GM03348 (cell line): Measurements from ENCODE around the gene FRMPD4.
"Not testable (repeated sequence)": the region's sequence is repeated elsewhere in the genome, so short reads cannot be mapped to it uniquely, and the experiment has no call there.

ENCODE experiments used
- DNase-seq: peaks from one replicate; pipeline ENCODE4 v3.0.0; 2012; ENCODE audit warnings: low spot score

The FRMPD4 gene

DNA sequence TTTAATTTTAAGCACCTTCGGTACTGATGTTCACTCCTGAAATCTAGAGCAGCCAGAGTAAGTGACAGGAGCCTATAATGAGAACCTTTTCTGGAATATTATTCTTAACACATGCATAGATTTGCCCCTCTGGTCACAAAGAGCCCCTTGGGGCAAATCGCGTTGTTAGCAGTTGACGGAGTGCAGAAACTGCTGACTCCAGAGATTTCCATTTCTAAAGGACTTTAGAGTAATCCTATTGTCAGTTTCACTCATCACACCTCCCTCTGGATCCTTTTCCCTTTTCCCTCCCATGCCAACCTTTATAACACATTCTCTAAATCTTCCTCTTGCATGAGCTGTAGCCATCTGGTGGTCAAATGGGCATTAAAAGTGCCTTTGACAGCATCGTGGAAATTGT, 388.0 kb downstream of the FRMPD4 start:
- DNase-seq, result no peak

DNA sequence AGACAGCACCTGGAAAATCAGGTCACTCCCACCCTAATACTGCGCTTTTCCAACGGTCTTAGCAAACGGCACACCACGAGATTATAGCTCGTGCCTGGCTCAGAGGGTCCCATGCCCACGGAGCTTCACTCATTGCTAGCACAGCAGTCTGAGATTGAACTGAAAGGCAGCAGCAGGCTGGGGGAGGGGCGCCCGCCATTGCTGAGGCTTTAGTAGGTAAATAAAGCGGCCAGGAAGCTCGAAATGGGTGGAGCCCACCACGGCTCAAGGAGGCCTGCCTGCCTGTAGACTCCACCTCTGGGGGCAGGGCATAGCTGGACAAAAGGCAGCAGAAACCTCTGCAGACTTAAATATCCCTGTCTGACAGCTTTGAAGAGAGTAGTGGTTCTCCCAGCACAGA, 399.8 kb downstream of the FRMPD4 start:
- not testable (repeated sequence) for DNase-seq

DNA sequence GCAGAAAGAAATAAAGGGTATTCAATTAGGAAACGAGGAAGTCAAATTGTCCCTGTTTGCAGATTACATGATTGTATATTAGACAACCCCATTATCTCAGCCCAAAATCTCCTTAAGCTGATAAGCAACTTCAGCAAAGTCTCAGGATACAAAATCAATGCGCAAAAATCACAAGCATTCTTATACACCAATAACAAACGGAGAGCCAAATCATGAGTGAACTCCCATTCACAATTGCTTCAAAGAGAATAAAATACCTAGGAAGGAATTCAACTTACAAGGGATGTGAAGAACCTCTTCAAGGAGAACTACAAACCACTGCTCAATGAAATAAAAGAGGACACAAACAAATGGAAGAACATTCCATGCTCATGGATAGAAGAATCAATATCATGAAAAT, 404.0 kb downstream of the FRMPD4 start:
- not testable (repeated sequence) for DNase-seq

DNA sequence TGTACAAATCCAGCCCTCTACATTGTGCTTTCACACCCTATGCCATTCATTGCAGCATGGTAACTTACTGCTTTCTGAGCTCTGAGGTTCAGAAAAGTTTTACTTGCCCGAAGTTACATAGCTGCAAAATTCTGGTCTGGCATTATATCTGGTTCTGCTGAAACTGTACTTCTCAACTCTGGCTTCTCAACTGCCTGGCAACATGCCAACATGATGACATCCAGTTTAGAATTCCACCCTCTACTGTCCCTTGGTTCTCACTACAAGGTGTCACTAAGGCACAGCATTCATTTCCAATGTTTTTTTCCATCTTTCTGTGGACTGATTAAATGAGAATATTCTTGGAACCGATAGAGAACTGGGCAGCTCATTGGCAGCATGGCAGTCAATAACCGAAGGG, 410.1 kb downstream of the FRMPD4 start:
- DNase-seq, result no peak

DNA sequence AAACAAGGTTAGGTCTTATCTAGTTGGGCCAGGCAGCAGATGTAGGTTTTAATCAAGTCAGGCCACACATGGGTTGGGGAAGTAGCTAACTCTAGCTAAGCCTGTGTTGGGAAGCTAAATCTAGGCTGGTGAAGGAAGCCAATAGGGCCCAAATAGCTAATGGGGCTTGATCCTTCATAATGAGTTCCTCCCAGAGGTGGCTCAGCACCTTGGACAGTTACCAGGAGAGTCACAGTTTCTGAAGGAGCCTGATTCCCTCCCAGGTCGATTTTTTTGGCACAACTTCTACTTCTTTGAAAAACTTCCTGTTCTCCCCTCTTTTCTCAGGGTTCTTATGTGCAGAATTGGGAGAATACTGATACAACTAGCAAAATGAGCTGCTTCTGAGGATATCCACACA, 410.5 kb downstream of the FRMPD4 start:
- DNase-seq, result peak; percentile 7

DNA sequence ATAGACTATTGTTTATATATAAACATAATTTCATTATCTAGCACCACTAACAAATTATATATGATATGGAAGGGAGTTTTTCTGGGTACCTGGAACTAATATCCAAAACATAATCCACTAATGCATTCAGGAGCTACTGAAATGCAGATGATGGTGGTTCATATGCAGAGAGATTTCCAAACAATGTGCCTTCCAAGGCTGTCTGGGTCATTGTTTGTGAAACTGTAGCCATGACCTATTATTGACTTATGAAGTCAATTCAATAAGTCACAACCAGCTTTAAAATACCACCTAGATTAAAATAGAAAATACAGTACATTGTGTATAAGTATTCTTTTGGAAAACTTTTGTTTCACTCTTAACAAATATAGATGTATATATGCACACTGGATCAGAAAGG, 415.9 kb downstream of the FRMPD4 start:
- DNase-seq, result no peak

DNA sequence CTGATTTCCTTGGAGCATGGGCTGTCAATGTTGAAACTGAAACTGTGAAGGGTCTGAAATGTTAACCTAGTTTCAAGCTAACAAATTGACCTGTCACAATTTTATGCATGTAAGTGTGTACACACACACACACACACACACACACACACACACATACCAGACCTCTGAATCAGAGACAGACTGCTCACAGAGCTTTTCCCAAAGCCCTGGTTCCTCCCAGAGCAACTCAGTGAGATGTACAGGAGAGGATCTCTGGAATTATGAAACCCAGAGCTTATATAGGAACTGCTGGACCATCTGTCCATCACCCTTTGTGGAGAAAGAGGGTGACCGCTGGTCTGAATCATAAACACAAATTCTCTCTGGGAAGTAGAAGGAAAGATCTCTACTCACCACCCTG, 424.8 kb downstream of the FRMPD4 start:
- peak; percentile 15 for DNase-seq

DNA sequence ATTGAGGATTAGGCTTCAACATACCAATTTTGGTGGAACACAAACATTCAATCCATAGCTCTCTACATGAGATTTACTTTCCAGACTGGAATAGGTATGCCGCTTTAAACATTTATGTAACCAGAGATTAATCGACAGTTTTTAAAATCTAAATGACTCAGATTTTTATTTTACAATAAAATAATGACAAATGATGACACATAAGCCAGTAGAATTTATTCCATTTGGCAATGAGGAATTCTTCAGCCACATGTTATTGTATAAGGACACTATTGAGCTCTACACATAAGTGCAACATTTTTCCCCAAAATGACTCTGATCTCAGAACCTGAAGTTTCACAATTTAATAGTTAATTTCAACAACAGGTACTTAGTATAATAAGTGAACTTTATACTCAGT, 425.9 kb downstream of the FRMPD4 start:
- DNase-seq, result no peak

DNA sequence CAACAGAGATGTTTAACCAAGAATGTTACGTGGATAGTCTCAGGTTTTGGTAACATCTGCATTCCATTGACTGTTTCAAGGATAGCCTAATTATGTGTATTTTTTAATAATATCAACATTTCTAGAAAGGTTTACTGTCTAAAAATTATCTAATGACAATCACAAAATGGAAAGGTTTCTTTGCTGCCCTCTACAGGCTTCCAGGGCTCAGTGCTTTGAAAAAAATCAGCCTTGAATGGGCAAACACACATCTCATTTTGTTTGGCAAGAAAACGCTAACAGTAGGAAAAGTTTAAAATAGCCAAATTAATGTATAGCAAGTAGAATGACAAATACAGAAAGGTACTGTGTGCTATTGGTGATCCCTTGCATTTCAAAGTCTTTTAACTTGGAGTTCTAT, 429.6 kb downstream of the FRMPD4 start:
- DNase-seq, result peak; percentile 22

DNA sequence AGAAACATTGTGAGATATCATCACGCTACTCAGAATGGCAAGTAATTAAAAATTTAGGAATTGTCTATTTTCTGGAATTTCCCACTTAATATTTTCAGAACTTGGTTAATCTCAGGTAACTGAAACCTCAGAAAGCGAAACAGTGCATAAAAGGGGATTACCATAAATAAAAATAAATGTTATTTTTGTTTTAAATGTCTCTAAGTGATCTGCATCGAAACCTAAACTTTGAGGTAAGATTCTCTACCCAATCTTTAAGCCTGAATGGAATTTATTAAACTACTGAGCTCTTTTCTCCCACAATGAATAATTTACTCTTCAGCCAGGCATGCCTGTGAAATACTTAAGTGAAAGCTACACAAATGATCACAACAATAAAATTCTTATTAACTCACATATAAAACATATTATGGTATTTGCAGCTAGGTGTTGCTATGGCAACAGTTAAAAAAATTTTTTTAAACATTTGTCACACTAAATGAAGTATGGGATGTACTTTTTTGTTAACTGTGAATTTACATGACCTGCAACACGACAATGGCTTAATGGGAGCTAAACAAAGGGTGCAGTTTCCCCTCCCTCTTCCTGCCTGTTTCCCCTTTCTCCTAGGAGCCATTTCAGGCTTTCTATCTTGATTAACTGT, 432.7 kb downstream of the FRMPD4 start:
- DNase-seq, result no peak

DNA sequence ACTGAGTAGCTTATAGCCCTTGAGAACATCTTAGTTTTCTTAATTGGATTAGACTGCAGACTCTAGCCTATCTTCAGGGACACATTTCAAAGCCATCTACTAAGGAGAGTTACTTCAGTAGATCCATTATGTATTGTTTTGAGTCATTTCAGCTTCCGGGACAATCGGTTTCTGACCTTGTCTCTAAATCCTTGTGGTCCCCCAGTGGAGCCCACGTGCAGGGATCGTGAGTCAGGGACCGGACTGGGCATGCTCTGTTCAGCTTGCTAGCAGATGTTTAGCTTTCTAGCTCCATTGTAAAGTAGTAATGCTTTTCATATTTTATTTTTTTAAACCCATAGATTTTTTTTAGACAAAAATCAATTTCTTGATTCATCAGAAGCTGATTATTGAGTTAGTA, 441.0 kb downstream of the FRMPD4 start:
- peak; percentile 2 for DNase-seq

DNA sequence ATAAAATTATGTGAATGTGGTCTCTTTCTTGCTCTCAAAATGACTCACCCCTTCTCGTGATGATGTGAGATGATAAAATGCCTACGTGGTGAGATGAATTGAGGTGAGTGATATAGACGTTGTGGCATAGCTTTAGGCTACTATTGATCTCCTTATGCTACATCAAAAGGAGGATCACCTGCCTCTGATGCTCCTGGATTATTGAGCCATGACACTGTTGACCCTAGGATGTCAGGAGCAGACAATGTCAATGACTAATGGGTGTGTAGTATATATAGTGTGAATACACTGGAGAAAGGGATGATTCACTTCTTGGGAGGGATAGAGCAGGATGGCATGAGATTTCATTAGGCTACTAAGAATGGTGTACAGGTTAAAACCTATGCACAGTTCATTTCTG, 442.3 kb downstream of the FRMPD4 start:
- DNase-seq, result no peak

DNA sequence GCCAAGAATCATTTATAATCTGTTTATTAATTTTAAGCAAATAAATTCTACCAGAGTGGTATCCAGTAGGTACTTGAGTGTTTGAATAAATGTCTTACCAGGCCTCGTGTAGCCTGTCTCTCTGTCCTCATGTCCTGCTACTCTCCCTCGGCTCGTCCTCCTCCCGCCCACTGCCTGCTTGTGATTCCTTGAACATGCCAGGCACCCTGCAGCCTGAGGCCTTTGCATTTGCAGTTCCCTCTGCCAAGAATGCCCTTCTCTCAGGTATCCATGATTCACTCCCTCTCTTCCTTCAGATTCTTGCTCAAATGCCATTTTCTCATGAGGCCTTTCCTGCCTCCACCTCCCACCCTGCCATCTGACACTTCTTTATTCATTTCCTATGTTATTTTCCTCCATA, 443.3 kb downstream of the FRMPD4 start:
- no peak for DNase-seq

DNA sequence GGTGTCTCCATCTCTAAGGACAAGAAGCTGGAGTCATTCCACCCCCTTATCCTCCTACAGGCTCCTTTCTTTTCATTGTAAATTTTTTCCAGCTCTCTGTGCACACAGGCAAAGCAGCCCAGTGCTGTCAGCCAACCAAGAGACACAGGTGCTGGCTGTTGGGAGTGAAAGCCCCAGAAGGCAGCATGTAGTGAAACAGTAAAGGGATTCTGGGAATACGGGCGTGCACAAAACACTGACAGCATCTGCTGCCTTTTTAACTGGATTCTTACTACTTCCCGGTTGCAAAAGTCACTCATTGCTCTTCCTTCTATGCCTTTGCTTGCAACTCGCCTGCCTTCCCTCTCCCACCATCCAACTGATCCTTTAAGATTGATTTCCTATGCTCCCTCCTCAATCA, 444.4 kb downstream of the FRMPD4 start:
- DNase-seq, result no peak

DNA sequence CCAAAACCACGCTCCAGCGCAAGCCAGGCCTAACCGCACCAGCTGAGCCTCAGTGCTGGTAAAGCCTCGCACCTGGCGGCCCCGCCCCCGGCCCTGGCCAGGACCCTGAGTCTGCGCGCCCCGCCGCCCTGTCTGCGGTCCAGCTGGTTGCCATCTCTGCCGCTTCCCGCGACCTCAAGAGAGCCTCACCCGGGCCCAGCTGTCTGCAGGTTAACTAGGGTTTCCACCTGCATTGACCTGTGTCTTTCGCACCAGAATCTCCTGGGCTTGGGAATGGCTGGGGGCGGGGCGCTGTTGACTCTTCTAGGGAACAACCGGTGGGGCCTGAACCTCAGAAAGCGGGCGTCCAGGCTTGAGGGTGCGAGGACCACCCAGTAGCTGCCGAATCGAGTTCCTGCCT, 445.3 kb downstream of the FRMPD4 start:
- DNase-seq, result no peak

DNA sequence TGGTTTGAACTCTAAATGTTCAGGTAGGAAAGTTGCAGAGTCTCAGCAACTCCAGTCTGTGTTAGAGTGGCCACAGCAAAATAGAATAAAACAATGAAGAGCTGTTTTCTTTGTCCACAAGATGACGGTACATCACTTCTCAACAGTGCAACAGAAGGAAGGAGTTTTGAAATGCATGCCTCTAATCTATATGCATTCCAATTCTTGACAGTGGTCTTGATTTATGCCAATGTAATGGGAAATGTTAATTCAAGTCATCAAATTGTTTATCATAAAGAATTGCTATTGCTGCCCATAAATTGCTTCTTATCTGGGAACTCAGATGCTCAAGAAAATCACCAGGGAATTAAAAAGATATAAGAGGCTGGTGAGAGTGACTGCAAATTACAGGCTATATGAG, 457.4 kb downstream of the FRMPD4 start:
- DNase-seq, result no peak

DNA sequence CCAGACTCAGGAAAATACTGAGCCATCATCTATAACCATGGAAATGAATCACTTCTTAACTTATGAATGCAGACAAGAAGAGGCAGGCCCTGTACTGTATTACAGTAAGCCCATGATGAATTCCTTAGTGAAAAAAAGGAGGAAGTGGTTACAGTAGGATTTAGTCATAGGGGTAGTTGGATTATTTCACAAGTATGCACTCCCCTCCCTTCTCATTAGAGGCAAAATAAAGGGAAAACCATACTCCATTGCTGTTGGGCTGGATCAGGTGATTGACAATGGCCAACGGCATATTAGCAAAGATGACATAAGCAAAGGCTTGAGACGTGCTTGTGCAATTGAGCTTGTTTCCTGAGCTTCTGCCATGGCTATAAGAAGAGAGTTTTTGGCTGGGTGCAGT, 471.8 kb downstream of the FRMPD4 start:
- peak; percentile 62 for DNase-seq

DNA sequence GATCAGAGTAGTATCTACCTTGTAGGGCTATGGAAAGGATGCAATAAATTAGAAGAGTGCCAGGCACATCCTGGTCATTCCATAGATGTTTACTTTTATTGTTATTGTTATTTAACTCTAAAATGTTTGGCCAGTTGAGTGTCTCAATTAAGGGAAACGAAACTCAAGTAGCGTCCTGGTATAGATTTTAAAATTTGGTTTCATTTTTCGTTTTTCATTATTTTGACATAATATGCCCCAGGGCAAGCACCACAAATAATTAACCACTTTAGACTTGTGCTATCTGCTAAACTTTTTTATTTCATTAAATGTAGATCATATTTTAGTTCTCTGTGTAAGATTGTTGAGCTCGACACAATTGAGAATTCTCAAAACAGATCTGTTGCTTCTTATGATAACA, 473.2 kb downstream of the FRMPD4 start:
- DNase-seq, result no peak

DNA sequence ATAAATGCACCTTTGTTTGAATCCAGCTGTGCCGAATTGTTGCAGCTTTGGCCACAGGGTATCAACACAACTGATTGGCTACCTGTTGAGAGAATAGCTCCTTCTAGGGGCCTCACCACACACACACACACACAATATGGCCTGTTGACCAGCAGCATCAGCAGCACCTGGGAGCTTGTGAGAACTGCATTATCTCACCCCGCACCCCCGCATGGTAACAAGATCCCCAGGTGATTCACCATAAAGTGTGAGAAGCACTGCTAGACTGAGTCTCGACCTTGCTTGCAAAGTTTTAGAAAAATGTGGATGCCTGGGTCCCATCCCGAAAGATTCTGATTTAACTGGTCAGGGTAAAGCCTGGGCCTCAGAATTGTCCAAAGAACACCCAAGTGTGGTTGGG, 476.0 kb downstream of the FRMPD4 start:
- no peak for DNase-seq

DNA sequence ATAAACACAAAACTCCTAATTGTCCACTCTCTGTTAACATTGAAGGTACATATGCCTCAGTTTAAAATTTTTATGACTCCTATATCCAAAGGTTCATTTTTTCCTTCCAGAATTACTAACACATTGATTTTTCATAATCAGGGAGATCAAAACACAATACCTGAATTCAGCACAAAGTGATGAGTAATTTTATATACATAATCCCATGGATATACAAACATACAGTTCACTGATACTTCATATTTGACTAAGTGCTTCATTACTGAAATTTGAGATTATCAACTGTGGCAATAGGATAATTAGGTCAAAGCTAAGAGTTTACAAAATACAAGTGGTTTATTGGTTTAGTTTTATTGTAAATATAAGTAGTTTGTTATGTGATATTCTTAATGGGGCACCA, 476.8 kb downstream of the FRMPD4 start:
- DNase-seq, result no peak

DNA sequence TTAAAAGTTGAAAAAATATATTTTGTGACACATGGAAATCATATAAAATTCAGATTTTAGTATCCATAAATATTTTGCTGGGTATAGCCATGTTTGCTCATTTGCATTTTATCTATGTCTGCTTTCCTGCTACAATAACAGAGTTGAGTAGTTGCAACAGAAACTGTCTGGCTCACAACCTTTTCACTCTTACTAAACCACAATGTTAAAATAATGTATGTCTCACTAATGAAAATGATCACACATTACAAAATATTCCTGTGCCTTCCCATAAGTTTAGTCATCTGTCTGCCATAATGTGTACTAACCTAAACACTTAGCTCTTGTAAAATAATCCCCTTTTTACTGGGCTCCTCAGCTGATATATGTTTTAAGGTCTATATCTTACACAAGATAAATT, 479.0 kb downstream of the FRMPD4 start:
- DNase-seq, result no peak

DNA sequence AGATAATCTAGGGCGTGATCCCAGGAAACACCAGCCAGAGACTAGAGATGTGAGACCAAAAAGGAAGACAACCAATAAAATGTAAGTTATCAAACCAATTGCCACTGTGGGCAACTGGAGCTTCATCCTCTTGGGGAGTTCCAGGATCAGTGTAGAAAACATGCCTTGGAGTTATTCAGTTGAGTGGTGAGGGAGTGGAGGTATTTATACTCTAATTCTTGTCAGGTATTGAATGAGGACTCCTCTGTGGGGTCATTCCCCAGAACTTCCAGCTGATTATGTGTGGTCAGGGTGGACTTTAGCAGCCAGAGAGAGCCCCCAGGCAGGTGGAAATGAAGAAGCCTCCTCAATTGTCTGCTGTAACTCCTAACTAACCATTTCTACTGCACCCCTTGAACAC, 509.0 kb downstream of the FRMPD4 start:
- DNase-seq, result no peak

DNA sequence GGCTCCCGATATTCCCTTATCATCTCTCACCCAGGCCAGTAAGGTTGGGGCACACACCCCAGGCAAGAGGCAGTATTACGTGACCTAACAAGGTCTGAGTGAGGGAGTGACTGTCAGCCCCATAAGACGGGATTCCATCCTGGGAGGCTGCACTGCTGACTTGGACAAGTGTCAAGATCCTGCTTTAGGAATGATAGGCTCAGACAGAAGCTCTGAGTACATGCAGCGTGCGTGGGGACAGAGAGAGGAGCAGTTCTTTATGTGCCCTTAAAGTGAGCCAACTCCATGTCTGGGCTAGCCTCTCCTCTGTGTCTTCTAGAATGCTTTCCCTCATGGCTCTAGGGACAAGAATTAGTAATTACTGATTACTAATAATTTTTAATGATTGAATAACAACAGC, 510.7 kb downstream of the FRMPD4 start:
- DNase-seq, result no peak

DNA sequence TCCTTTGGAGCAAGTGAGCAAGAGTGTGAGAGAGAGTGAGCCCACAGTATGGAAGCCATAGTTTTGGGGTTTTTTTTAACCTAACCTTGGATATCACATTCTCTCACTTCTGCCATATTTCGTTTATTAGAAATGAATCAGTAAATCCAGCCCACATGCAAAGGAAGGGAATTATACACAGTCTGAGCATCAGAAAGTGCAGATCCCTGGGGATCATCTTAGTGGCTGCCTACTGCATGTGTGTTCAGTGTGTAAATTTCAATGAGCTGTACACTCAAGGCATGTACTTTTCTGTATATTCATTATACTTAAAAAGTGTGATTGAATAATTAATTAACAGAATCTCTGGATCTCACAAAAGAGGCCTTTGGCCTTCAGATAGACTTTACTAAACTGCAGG, 519.2 kb downstream of the FRMPD4 start:
- DNase-seq, result no peak

DNA sequence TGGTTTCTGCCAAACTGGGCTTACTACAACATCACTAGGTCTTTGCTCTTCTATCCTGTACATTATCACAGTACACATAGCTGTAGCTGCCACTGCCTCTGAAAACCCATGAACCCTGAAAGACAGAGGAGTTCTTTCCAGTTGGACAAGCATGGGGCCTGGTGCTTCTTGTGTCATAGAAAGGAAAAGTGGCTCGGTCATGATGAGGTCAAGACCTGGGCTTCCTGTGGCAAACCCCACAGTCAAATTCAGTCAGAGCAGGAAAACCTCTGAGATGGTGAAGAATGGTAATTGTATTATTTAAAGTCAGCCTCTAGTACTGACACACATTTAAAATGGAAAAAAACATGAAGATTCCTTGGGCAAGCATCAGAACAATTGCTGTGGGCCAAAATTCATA, 519.6 kb downstream of the FRMPD4 start:
- DNase-seq, result no peak
